ENCODE data around the gene PRKG1.

PRKG1 gene

GRCh38 chr10:51171946-51172345, 97.7 kb downstream of the PRKG1 start:
- TF ChIP-seq, protein P1, sequence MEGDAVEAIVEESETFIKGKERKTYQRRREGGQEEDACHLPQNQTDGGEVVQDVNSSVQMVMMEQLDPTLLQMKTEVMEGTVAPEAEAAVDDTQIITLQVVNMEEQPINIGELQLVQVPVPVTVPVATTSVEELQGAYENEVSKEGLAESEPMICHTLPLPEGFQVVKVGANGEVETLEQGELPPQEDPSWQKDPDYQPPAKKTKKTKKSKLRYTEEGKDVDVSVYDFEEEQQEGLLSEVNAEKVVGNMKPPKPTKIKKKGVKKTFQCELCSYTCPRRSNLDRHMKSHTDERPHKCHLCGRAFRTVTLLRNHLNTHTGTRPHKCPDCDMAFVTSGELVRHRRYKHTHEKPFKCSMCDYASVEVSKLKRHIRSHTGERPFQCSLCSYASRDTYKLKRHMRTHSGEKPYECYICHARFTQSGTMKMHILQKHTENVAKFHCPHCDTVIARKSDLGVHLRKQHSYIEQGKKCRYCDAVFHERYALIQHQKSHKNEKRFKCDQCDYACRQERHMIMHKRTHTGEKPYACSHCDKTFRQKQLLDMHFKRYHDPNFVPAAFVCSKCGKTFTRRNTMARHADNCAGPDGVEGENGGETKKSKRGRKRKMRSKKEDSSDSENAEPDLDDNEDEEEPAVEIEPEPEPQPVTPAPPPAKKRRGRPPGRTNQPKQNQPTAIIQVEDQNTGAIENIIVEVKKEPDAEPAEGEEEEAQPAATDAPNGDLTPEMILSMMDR (IDR thresholded peaks at IDR 0.05; ENCODE audit: low read depth, low read length): no peak
- TF ChIP-seq EZH2phosphoT487 (IDR thresholded peaks at IDR 0.05; ENCODE audit: low read depth): no peak
- Histone ChIP-seq H3K27ac (ENCODE audit: low read length) (no peak overlapping the region), H3K4me1 (ENCODE audit: low read length) (no peaks in the 10 kb centered on the region), H2AFZ (ENCODE audit: low read depth, low read length) (no peak overlapping the region), H3K4me3 (ENCODE audit: low read length) (no peak overlapping the region), H3K4me2 (ENCODE audit: low read length) (no peak overlapping the region), H3K27me3 (ENCODE audit: low read depth, low read length) (no peaks in the 10 kb centered on the region), H3K36me3 (replicated peaks; ENCODE audit: low read depth, low read length) (no peaks in the 10 kb centered on the region), H3K79me2 (ENCODE audit: low read length) (no peaks in the 10 kb centered on the region), H4K20me1 (ENCODE audit: insufficient read depth, low read length) (no peaks in the 10 kb centered on the region), H3K9ac (ENCODE audit: low read length) (no peak overlapping the region), H3K9me3 (ENCODE audit: insufficient read depth, low read length) (no peaks in the 10 kb centered on the region)

- H4K20me1 ChIP-seq (ENCODE audit: insufficient read depth, low read length): no peaks in the 10 kb centered on the region
- no peaks in the 10 kb centered on the region for H3K9me3 ChIP-seq (ENCODE audit: insufficient read depth, low read length)
- H3K4me2 ChIP-seq (ENCODE audit: low read length): no peak overlapping the region
- TF ChIP-seq, protein P1 (IDR thresholded peaks at IDR 0.05; ENCODE audit: low read depth, low read length): no peak
- no peak for TF ChIP-seq EZH2phosphoT487 (IDR thresholded peaks at IDR 0.05; ENCODE audit: low read depth)
- no peak overlapping the region for H3K9ac ChIP-seq (ENCODE audit: low read length)
- H2AFZ ChIP-seq (ENCODE audit: low read depth, low read length): no peak overlapping the region
- no peak overlapping the region for H3K4me3 ChIP-seq (ENCODE audit: low read length)
- H3K79me2 ChIP-seq (ENCODE audit: low read length): no peaks in the 10 kb centered on the region
- no peaks in the 10 kb centered on the region for H3K4me1 ChIP-seq (ENCODE audit: low read length)
- no peak overlapping the region for H3K27ac ChIP-seq (ENCODE audit: low read length)
- no peaks in the 10 kb centered on the region for H3K36me3 ChIP-seq (replicated peaks; ENCODE audit: low read depth, low read length)
- H3K27me3 ChIP-seq (ENCODE audit: low read depth, low read length): no peaks in the 10 kb centered on the region
Observed at GRCh38 chr10:51176976-51177695, 102.8 kb downstream of the PRKG1 start.

DNA sequence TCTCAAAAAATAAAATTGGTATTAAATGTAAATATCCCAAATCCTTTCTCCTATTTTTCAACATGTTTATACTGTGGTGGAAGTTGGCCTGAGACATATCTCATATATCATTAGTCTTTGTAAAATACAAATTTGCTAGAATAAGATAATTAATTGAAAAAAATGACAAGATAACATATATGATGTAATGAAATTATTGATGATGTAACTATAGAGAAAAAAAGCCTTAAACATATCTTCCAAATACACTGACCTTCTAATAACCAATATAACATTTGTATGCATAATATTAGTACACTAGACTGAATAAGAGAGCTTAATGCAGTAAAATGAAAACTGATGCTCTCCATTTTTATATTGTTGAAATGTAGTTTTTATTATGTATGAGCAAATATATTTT, 104.3 kb downstream of the PRKG1 start:
- Histone ChIP-seq H3K36me3 (replicated peaks; ENCODE audit: low read depth, low read length) (no peaks in the 10 kb centered on the region), H3K27me3 (ENCODE audit: low read depth, low read length) (no peaks in the 10 kb centered on the region), H3K79me2 (ENCODE audit: low read length) (no peaks in the 10 kb centered on the region), H3K4me2 (ENCODE audit: low read length) (no peak overlapping the region), H3K9ac (ENCODE audit: low read length) (no peak overlapping the region), H3K4me3 (ENCODE audit: low read length) (no peak overlapping the region), H3K9me3 (ENCODE audit: insufficient read depth, low read length) (no peaks in the 10 kb centered on the region), H2AFZ (ENCODE audit: low read depth, low read length) (no peak overlapping the region), H3K27ac (ENCODE audit: low read length) (no peak overlapping the region), H4K20me1 (ENCODE audit: insufficient read depth, low read length) (no peaks in the 10 kb centered on the region), H3K4me1 (ENCODE audit: low read length) (no peaks in the 10 kb centered on the region)
- TF ChIP-seq EZH2phosphoT487 (IDR thresholded peaks at IDR 0.05; ENCODE audit: low read depth): no peak
- TF ChIP-seq, protein P1 (IDR thresholded peaks at IDR 0.05; ENCODE audit: low read depth, low read length): no peak

DNA sequence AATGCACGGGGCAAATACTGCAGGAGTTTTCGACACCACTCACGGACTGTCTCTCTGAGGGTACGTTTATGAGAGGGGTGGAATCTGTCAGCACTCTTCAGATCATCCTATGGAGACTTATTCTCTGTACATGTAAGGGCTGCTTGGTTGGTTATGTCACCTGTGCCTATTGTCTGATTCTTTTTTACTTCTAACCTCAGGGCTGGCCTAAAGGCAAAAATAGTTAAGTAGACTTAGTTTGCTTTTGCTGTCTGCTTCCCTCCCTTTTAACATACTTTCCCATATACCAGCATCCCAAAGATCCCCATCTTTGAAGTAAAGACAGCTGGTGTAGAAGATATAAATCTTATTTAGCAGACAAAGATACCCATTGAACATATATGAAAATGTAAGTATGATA, 105.9 kb downstream of the PRKG1 start:
- Histone ChIP-seq H3K9me3 (ENCODE audit: insufficient read depth, low read length) (no peaks in the 10 kb centered on the region), H3K36me3 (replicated peaks; ENCODE audit: low read depth, low read length) (no peaks in the 10 kb centered on the region), H4K20me1 (ENCODE audit: insufficient read depth, low read length) (no peaks in the 10 kb centered on the region), H3K4me1 (ENCODE audit: low read length) (no peaks in the 10 kb centered on the region), H3K4me3 (ENCODE audit: low read length) (no peak overlapping the region), H3K27ac (ENCODE audit: low read length) (no peak overlapping the region), H3K79me2 (ENCODE audit: low read length) (no peaks in the 10 kb centered on the region), H2AFZ (ENCODE audit: low read depth, low read length) (no peak overlapping the region), H3K9ac (ENCODE audit: low read length) (no peak overlapping the region), H3K4me2 (ENCODE audit: low read length) (no peak overlapping the region), H3K27me3 (ENCODE audit: low read depth, low read length) (no peaks in the 10 kb centered on the region)
- TF ChIP-seq, protein P1 (IDR thresholded peaks at IDR 0.05; ENCODE audit: low read depth, low read length): no peak
- TF ChIP-seq EZH2phosphoT487 (IDR thresholded peaks at IDR 0.05; ENCODE audit: low read depth): no peak

Data from OCI-LY3 (cell line).